K562 (cell line): ENCODE results near the gene SLC8A2. TPM values are rescaled to one million over a fixed set of nuclear protein-coding genes. Genes with fewer than 3 reads are reported as not detected.

Experiments
- CHD7 ChIP-seq: fragments of 200-600 bp; sonication (generic); IDR thresholded peaks from one replicate; pipeline ENCODE4 v1.6.1; 2012; ENCODE audit warnings: mild to moderate bottlenecking, low read depth, low read length, inconsistent platforms
- CTCFL ChIP-seq: IDR thresholded peaks from 2 replicates; pipeline ENCODE4 v1.6.1; 2011; ENCODE audit warnings: borderline replicate concordance, low read depth, mild to moderate bottlenecking, moderate library complexity, low read length; ENCODE audit not compliant: insufficient read depth, poor library complexity, severe bottlenecking
- NUFIP1 ChIP-seq: fragments of 450-650 bp; IDR thresholded peaks from 2 replicates; pipeline ENCODE4 v1.6.1; 2018; ENCODE audit not compliant: partially characterized antibody
- polyA plus RNA-seq, 8 experiments: library from polyadenylated mRNA; depleted of rRNA in 4 of 8; stranded (reverse) in 5 of 8; unstranded in 3 of 8; fragments of >200 nt; fragmentation: Nextera tagmentation in 2 of 8; fragmentation: Illumina TruSeq in 1 of 8; extraction: Ambion mirVana in 2 of 8; extraction: Trizol in 1 of 8; gene quantifications; 2 replicates each; pipeline versions ENCODE4 v1.2.1 to v1.2.3, GENCODE V29; 2011 to 2014; ENCODE audit warnings: inconsistent platforms in 1 of 8, missing spikeins in 1 of 8
- total RNA-seq, 7 experiments: library from RNA; depleted of rRNA in 6 of 7; stranded (reverse); fragments of >200 nt in 6 of 7; fragmentation: Illumina TruSeq in 2 of 7; extraction: Trizol in 2 of 7; gene quantifications; 2 replicates each; pipeline versions ENCODE4 v1.2.1 to v1.2.3, GENCODE V29; 2011 to 2021; ENCODE audit warnings: low replicate concordance in 1 of 7

Gene SLC8A2
- total and polyA plus RNA-seq, 9 of the 15 experiments (the other 6 are each of a cell fraction or from before 2014, with no cell fraction given), result 0.07 to 0.66 (median 0.24) TPM; not detected in 3

- no peak for TF ChIP-seq CHD7
- TF ChIP-seq NUFIP1, result no peak
- peak; percentile 38 for TF ChIP-seq CTCFL
These were observed 57.2 kb downstream of the SLC8A2 start (continued) for GRCh38 chr19:47414469-47414868.
